ENCODE data around the gene FTSJ3.

DNA sequence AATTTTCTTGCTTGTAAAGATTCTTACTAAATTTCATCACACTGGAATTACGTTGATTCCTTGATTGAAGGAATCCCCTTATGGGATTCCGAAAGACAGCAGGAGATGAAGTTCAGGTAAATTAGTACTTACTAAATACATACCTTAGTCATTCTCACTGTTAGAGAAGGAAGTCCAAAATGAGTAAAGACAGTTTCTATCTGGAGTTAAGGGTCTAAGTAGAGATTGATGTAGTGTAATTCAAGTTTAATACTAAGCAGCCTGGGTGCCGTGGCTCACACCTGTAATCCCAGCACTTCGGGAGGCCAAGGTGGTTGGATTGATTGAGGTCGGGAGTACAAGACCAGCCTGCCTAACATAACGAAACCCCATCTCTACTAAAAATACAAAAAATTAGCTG lies 43.9 kb downstream of the FTSJ3 start:
- TF ChIP-seq, protein P1, sequence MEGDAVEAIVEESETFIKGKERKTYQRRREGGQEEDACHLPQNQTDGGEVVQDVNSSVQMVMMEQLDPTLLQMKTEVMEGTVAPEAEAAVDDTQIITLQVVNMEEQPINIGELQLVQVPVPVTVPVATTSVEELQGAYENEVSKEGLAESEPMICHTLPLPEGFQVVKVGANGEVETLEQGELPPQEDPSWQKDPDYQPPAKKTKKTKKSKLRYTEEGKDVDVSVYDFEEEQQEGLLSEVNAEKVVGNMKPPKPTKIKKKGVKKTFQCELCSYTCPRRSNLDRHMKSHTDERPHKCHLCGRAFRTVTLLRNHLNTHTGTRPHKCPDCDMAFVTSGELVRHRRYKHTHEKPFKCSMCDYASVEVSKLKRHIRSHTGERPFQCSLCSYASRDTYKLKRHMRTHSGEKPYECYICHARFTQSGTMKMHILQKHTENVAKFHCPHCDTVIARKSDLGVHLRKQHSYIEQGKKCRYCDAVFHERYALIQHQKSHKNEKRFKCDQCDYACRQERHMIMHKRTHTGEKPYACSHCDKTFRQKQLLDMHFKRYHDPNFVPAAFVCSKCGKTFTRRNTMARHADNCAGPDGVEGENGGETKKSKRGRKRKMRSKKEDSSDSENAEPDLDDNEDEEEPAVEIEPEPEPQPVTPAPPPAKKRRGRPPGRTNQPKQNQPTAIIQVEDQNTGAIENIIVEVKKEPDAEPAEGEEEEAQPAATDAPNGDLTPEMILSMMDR (IDR thresholded peaks at IDR 0.05), result no peak
- no peak for TF ChIP-seq POLR2AphosphoS5 (IDR thresholded peaks at IDR 0.05)

Measured in sigmoid colon (tissue), 4 donors.